Measurements from ENCODE around the gene HEMK1.
A peak's percentile ranks its signal among the peaks of the same experiment; 100 is the strongest.

HEMK1 gene

DNA sequence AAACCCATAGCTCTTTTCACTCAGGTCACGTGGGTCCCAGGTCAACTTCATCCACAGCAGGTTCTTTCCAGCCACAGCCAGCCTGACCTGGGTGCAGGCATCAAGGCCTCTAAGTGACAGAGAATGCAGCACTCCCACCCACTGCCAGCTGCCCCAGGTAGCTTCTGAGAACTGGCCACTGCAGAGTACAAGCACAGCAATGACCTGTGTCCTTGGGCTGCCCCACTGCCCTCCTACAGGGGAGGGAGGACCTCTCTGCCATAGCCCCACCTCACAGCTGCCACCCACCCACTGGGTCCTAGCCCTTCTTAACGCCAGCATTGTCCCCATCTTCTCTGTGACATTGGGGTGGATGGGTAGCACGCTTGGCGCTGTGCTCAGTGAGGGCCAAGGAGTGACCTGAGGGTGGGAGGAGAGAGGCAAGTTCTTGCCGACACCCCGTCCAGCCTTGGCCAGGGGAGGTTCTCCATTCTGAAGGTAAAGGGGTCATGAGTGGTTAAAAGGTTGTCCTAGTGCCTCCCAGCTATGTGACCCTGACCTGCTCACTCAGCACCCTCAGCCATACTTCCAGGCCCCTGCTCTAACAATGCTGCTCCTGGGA, 29.9 kb downstream of the HEMK1 start:
- no peak for DNase-seq (ENCODE audit: insufficient read length, low spot score)
- no peak for FAIRE-seq

DNA sequence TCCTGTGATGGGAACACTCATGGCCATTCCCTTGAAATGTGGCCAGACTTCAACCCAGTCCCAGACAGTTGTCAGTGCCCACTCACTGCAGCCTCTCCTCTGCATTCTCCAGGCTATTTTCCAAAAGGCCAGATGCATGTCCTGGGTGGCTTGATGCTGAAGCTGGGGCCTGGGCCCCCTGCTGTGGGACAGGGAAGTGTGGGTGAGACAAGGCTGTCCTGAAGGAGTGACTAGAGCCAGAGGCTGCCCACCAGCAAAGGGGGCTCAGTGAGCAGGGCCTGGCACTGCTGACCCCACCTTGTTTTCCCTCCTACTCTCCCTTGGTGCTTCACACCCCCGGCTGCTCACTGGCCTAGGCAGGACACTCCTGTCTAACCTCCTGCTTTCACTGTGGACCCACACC, 30.4 kb downstream of the HEMK1 start:
- no peak for FAIRE-seq
- DNase-seq (ENCODE audit: insufficient read length, low spot score), result no peak

DNA sequence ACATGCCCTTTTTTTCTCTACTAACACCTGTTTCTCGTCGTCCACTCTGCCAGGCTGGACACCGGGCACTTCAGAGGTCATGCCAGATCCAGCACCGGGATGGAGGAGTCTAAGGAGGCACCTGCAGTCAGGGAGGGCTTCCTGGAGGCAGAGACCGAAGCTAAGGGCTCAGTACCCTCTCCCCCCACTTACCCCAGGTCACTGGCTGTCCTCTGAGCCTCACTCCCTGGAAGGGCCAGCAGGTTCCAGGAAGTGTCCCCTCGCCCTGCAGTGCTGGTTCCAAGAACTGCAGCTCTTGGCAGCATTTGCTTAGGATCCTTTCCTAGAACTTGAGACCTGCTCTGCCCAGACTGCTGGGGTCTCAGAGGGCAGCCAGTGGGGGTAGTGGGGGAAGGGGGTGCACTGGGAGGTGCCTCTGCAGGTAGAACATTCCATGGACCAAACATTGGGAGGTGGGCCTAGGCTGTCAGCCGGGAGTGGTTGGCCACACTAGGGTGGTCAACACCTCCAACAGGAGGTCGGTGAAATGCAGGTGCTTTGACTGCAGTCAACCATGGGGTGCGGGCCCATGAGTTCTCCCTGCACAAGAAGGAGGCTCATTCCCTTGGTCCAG, 30.9 kb downstream of the HEMK1 start:
- FAIRE-seq (peak; percentile 42), DNase-seq (ENCODE audit: insufficient read length, low spot score) (no peak)

DNA sequence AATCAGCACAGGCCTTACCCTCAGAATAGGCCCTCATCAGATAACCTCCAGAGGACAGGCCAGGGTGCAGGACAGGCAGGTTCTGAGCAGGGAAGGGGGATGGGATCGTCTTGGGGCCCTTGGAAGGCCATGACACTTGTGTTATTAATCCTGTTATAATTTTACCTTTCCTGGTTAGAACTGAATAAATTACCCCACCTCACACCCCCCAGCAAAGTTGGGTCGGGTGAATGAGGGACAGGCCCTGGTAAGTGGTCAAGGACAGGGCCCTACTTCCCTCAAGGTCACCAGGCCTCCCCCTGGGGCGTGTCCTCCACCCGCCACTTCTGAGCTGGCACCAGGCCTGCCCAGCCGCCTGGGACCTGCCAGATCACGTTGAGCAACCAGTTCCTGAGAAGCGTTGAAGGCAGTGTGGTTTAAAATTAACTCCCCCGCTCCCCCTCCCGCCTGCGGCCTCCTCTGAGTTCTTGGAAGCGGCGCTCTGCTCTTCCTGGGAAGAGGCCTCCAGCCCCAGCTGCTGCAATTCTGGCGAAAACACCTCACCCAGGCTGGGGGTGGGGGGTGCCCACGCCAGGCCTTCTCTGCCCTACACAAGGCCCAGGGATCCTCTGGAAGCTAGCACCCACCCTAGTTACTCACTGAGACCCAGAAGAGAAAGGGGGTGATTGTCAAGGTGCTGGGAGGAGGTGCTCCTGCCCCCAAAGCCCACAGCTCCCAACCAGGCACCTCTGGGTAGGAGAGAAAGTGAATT, 31.7 kb downstream of the HEMK1 start:
- DNase-seq (ENCODE audit: insufficient read length, low spot score), result peak; percentile 59
- FAIRE-seq, result peak; percentile 52

DNA sequence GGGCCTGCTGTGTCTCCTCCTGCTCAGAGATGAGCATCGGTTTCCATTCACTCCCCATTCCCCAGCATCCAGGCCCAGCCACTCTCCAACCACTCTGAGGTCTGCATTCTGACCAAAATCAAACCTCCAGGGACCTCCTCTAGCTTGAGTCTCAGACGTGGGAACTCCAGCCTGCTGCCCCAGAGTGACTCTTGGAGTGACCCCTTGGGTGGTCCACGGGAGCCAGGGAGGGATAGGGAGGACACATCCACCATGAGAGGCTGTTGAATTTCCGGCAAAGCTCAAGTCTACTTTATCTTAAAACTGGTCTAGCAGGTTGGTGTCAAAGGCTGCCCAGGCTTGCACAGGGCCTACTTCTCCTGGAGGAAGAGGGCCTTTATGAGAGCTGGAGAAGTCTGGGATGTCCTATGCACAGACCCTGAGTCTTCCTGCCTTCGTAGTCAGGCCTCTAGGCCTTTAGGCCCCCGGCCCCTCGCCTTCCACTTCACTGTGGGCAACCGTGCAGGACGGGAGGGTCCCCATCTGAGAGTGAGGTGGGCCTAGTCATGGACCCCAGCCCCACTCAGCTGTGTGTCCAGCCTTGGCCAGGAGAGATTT, 33.4 kb downstream of the HEMK1 start:
- DNase-seq (ENCODE audit: insufficient read length, low spot score), result no peak
- FAIRE-seq, result no peak

DNA sequence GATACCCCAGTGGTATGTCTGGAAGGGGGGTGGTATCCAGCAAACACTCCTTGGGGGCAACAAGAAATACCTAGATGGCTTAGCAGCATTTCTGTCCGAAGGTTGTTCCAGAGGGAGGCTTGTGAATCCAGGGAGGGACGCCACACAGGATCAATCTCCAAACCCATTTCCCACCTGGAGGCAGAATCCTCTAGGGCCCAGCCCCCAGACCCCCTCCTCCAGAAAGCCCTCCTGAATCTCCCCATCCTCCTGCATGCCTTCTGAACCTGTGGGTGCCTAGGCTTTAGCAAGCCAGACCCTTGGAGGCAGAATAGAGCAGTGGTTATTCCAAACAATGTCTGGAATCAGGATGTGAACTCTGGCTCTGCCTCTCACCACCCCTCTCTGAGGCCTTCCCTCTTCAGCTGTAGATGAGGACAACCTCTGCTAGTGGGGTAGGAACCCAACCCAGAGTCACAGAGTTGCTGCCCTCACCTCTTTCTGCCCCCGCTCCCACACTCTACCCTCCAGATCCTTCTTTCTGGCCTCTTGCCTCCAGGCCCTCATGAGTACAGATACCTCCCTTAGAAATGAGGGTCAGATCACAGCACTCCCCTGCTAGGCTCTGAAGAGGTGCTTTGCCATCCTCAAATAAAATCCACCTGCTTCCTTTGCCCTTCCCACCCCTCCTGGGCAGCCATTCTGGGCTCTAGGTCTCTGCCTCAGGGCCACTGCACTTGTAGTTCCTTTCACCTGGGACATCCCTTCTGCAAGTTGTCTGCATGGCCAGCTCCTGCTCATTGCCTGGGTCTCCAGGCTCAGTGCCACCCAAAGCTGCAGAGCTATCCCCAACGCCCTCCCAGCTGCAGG, 34.2 kb downstream of the HEMK1 start:
- DNase-seq (ENCODE audit: insufficient read length, low spot score), result no peak
- peak; percentile 18 for FAIRE-seq

DNA sequence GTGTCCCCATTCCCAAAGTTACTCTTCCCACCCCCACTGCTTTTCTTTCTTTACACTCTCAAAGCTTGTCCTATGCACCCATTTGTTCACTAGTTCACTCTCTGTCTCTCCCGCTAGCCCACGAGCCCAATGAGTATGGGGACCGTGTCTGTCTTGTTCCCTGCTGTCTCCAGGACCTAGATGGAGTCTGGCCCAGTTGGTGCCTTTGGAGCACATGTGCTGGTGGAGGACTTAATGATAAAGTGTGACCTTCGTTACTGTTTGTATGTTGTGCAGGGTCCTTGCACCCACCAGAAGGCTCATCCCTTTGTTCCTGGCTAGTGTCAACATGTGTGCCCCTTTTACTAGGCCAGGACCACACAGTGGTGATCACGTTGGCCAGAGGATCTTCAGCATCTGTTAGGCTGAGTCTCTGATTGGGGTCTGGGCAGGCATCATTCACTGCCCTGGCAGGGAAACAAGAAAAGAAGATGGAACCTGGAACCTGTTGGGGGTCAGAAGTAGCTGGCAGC, 34.8 kb downstream of the HEMK1 start:
- FAIRE-seq (no peak), DNase-seq (ENCODE audit: insufficient read length, low spot score) (no peak)

DNA sequence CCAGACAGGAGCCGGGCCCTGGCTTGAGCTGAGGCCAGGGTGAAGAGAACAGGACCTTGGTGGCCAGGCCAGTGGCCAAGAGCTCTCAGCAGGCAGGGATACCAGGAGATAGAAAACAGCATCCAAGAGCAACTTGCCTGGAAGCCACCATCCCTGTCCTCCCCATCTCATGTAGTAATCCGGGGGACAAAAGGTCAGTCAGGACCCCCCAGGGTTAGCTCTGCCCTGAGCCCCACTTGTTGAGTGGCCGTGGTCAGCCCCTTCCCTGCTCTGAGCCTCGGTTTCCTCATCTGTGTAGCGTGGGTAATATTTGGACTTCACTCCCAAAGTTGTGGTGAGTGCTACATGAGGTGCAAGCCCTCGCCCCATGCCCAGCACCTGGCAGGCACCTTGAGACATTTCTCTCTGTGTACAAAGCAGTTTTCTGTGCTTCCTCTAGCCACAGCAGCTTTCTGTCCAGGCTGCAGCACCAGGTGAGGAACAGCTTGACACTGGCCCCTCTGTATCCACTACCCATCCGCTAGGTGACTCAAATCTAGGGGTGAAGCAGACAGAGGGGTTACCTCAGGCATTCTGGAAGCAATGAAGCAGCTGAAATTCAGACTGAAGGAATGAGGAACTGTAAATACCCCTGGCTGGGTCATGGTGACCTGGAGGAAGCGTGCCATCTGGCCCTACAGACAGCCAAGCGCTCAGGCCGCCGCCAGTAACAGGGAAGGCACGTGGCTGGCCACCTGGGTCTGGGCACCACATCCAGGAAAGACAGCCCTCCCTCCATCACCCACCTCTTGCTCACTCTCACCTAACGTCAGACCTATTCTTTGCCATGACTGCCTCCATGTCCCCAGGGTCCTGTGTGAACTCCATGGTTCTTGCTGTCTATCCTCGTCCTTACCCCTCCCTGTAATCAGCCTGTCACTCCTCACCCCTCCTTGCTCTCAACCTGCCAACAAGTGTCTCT, 35.6 kb downstream of the HEMK1 start:
- FAIRE-seq (no peak), DNase-seq (ENCODE audit: insufficient read length, low spot score) (no peak)

DNA sequence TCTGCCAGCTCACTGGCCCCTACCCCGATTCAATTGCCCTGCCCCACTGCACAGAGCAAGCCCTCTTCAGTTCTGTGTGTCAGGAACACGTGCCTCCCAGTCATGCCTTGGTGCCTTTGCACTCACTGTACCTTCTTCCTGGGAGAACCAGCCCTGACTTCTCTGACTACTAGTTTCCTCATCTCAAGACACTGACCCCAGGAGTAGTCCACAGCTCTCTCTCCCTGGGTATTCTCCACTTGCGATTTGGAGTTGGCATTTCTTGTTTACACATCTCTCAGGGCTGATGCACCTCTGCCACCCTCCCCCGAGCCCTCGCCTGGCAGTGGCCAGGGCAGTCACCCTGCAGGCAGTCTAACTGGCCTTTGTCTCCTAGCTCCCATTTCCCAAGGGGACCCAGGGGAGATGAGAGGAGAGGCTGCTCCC, 36.6 kb downstream of the HEMK1 start:
- DNase-seq (ENCODE audit: insufficient read length, low spot score) (no peak), FAIRE-seq (no peak)

DNA sequence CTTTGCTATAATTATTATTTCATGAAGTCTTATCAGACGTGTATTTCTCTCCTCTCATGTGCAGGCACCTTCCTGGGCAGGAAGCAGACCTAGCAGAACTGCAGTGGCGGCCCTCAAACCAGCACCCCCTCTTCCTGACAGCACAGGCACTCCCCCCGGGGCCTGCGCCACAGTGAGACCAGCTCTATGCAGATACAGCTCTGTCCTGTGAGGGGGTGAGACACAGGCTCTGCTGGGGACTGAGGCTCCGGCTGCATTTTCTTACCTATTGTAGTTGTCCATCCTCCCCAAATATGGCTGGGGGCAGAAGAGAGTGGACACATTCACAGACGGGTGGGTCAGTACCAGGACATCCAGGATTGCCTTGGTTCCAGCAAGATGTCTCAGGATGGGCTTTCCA, 37.3 kb downstream of the HEMK1 start:
- DNase-seq (ENCODE audit: insufficient read length, low spot score) (no peak), FAIRE-seq (no peak)

DNA sequence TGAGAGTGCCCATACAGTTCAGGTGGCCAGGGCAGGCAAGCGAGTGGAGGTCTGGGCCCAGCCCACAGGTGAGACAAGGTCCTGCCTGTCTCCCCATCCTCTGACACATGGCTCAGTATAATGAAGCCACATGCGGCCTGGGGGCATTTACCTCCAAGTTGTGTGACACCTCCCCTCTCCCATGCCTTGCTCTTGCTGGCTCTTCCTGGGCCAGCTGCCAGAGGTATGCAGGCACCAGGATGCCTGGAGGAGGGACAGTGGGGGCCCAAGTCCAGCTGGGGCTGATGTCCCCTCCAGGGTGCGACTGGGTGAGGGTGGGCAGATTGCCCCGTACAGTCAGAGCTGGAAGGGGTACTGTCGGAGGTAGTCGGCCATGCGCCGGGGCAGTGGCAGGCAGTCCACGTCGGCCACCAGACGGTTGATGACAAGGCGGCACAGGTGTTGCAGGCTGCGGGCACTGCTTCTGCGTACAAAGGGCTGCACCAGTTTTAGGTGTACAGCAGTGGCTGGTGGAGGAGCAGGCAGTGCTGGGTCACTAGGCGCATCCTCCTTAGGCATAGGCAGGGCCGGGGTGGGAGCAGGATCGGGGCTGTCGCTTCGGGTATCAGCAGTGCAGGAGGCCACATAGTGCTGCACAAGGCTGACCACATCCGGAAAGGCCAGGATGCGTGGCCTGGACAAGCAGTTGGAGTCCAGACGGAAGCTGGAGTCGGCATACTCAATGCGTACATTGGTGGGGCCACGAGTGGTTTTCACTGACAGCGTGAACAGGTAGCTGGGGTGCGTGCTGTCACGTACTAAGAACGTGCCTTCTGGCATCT, 38.2 kb downstream of the HEMK1 start:
- FAIRE-seq, result no peak
- no peak for DNase-seq (ENCODE audit: insufficient read length, low spot score)

DNA sequence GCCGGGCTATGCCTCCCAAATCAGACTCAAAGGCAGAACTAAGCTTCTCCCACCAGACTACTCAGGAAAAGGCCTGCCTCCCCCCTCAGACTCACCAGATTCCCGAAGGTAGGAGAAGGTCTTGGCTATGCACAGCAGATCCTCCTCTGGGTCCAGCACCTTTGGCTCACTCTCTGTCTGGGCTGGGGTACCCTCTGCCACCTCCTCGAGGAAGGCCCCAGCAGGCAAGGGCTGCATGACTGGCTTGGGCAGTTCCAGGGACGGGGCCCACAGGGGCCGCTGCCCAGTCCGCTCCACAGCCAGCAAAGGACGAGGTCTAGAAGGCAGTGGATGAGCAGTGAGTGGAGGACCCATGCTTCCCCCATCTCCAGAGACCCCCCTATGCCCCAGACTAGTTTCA, 39.0 kb downstream of the HEMK1 start:
- FAIRE-seq (no peak), DNase-seq (ENCODE audit: insufficient read length, low spot score) (no peak)

DNA sequence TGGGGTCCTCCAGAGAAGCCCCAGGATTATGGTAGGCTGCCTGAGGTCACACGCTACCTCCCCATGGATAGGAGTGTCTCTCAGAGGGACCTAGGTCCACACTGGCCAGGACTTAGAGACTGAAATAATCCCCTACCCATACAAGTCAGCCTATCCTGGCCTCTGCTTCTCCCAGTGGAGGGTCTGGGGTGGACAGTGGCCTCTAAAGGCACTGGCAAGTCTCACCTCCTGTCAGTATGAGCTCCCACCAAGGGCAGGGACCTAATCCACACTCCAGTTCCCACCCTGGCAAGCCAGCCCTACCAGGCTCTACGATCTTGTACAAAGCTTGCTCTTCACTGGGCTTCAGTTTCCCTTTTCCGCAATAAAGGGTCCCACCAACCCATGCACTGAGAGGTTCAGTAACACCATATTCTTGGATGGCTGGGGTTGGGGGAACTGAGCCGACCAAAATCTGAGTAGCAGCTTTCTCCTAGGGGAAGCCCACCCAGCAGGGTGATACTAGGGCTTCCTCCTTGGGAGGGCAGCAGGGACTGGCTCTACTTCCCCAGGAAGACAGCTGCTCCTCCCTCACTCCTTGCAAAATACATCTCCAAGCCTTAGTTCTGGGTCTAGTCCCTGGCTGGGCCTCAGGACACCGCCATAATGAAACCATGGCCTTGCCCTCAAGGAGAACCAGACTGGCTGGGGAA, 39.9 kb downstream of the HEMK1 start:
- FAIRE-seq (no peak), DNase-seq (ENCODE audit: insufficient read length, low spot score) (no peak)

DNA sequence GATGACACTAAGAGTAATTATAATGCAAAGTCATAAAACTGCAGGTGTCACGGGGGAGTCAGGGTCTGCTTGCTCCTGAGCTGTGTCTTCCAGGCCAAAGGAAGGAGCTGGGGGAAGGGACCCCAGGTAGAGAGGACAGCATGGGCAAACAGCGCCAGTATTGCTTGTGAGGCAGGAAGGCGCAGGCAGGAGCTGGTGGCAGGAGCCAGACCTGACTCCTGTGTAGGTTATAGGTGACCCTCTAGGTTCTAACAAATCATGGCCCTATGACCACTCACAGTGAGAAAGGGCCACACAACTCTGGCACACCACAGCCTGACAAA, 40.4 kb downstream of the HEMK1 start:
- DNase-seq (ENCODE audit: insufficient read length, low spot score), result no peak
- no peak for FAIRE-seq

DNA sequence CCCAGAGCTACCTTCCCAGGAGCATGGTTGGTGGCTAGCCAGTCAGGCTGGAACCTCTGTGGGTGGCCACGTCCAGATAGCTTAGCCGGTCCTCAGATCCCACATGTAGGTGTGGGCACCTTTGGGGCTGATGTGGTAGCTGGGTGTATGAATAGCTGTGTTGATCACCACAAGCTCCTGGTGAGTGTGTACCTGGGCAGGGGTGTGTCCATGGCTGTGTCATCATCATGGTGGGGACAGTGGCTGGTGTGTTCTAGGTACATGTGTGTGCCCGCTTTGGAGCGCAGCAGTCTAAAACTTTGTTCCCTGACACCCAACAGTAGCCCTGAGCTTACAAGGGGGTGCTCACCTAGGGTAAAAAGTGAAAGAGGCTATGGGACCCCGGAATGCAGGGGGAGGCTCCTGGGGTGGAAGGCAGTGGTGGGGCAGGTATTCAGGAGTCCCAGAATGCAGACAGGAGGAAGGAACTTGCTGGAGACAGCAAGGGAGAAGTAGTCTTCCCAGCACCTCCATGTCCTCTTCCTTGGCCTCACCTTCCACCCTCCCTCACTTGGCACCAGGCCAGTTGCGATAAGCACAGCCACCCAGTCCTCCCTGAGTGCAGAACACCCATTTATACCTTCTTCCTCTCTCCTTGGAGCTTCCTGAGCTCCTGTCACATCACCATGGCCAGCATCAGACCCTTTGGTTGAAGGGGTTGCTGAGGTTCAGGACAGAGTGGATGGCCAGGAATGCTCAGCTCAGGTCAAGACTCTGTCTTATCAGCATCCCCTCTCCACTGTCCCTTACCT, 41.1 kb downstream of the HEMK1 start:
- DNase-seq (ENCODE audit: insufficient read length, low spot score), result no peak
- FAIRE-seq, result peak; percentile 60

DNA sequence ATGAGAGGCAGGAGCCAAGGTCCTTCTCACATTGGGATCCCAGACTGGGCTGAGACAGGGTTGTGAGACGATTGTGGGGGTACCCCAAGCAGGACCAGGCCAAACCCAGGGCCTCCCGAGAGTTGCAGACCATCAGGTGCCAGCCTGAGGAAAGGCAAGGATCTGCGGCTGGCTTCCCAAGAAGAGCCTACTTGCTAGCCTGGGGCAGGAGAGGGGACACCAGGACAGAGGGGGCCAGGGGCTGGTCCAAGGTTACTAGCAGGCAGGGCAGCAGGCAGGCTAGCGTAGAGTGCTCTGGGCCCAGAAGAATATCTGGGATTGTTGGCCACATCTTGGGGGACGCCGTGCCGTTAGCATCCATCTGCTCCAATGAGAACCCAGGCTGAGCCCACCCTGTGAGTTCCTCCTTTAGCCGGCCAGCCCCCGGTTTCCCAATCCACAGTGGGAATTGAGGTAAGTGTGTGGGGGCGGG, 41.7 kb downstream of the HEMK1 start:
- DNase-seq (ENCODE audit: insufficient read length, low spot score), result no peak
- FAIRE-seq, result no peak

DNA sequence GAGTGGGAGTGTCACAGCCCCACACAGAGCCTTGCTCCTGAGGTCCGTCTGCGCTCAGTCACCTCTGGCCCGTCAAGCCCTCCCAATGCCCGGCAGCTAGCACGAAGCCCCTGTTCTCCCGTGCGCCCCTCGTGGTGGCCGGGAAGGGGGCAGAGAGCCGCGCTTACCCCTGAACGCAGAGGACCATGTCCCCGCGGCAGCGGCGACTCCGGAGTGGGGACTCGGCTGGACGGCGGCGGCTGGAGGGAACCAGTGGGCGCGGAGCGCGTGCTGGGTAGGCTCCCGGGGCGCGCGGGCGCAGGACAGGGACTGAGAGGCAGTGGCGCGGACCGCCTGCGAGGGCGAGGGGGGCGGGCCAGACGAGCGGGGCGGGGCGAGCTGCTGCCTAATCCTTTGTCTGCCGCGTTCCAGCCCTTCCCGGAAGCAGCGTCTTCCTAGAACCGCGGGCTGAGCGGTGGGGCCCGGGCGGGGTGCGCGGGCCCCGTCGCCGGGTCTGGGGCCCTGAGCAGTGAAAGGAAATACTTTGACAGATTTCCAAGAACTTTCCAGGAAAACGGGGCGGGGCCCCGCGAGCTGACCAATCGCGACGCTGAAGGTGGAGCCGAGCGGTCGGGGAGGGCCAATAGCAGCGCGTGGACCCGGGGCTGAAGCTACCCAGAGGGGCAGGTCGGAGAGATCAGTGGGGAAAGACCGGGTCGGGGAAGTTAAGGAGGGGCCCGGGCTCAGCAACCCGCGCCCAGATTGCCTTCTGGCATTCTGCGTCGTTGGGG, 42.3 kb downstream of the HEMK1 start, which contains the start of gene CISH:
Gene CISH, minus strand, starts transcription at position 311 of the 770 bp plus-strand sequence. Its CDS starts 124 bp downstream, at position 187.
- peak; percentile 95 for FAIRE-seq
- peak; percentile 84 for DNase-seq (ENCODE audit: insufficient read length, low spot score)
